Stimulated activated CD4-positive, alpha-beta T cell treated with anti-CD3 and anti-CD28 coated beads, Interleukin-2, amount 100 ng/mL, for 48 hours (primary cell): ENCODE data around the gene ZNF451.

Source experiments
- DNase-seq, 2 donors: peaks; one replicate each; pipeline ENCODE4 v3.0.0-alpha.2; 2020

Gene ZNF451

GRCh38 chr6:57147955-57148858 is 58.2 kb downstream of the ZNF451 start:
- DNase-seq = no peak

- DNase-seq = no peak
These were observed 68.7 kb downstream of the ZNF451 start for GRCh38 chr6:57158658-57159057.

- no peak for DNase-seq
These were observed 69.1 kb downstream of the ZNF451 start for GRCh38 chr6:57159127-57159526.

- DNase-seq = no peak
These were observed 72.0 kb downstream of the ZNF451 start for GRCh38 chr6:57162028-57162427.

GRCh38 chr6:57162516-57162915 is 72.5 kb downstream of the ZNF451 start:
- DNase-seq = no peak

- no peak for DNase-seq
These were observed 74.0 kb downstream of the ZNF451 start for GRCh38 chr6:57163956-57164355.

- no peak for DNase-seq
These were observed 75.1 kb downstream of the ZNF451 start for GRCh38 chr6:57165080-57165479.

- DNase-seq = peak; percentile 83 to 87
These were observed 82.4 kb downstream of the ZNF451 start, which contains the start of gene BAG2 for GRCh38 chr6:57172136-57173055. TSS of gene BAG2 (plus strand) at chr6:57172326. CDS start at chr6:57172698, 372 bp downstream.

GRCh38 chr6:57173056-57173885 is 83.3 kb downstream of the ZNF451 start:
- peak; percentile 13 to 16 for DNase-seq

GRCh38 chr6:57173886-57174510 is 84.0 kb downstream of the ZNF451 start:
- no peak for DNase-seq

- no peak for DNase-seq
These were observed 84.5 kb downstream of the ZNF451 start for GRCh38 chr6:57174511-57174907.

- DNase-seq = no peak
These were observed 87.7 kb downstream of the ZNF451 start for GRCh38 chr6:57177545-57178265.

GRCh38 chr6:57180596-57180995 is 90.6 kb downstream of the ZNF451 start:
- no peak for DNase-seq

GRCh38 chr6:57182017-57182432 is 92.0 kb downstream of the ZNF451 start:
- DNase-seq = no peak

GRCh38 chr6:57183336-57183735 is 93.3 kb downstream of the ZNF451 start:
- DNase-seq = no peak

- DNase-seq = no peak
These were observed 100.2 kb downstream of the ZNF451 start for GRCh38 chr6:57190140-57190539.

- no peak for DNase-seq
These were observed 103.2 kb downstream of the ZNF451 start for GRCh38 chr6:57193177-57193576.

GRCh38 chr6:57195457-57195856 is 105.5 kb downstream of the ZNF451 start:
- DNase-seq = no peak

- DNase-seq = no peak
These were observed 109.1 kb downstream of the ZNF451 start for GRCh38 chr6:57198926-57199636.

GRCh38 chr6:57201718-57202117 is 111.7 kb downstream of the ZNF451 start:
- no peak for DNase-seq
